Ectodermal cell (in vitro differentiated cells): ENCODE results near the gene EXD3.

Source experiments
- H3K27ac ChIP-seq: 2 replicates; pipeline ENCODE4 v1.7.0; 2013; ENCODE audit warnings: mild to moderate bottlenecking, low read depth, low read length; ENCODE audit not compliant: insufficient read depth, poor library complexity, severe bottlenecking
- H3K27me3 ChIP-seq: 2 replicates; pipeline ENCODE4 v1.7.0; 2013; ENCODE audit warnings: mild to moderate bottlenecking, low read length; ENCODE audit not compliant: insufficient read depth, control insufficient read depth, poor library complexity, severe bottlenecking
- H3K36me3 ChIP-seq: one replicate; pipeline ENCODE4 v1.7.0; 2013; ENCODE audit warnings: low read length; ENCODE audit not compliant: control insufficient read depth, insufficient read depth
- H3K4me1 ChIP-seq: one replicate; pipeline ENCODE4 v1.7.0; 2013; ENCODE audit warnings: low read length; ENCODE audit not compliant: control insufficient read depth, insufficient read depth
- H3K4me3 ChIP-seq: 2 replicates; pipeline ENCODE4 v1.7.0; 2013; ENCODE audit warnings: low read depth, low read length, control low read depth; ENCODE audit not compliant: insufficient read depth
- H3K9me3 ChIP-seq: 2 replicates; pipeline ENCODE4 v1.7.0; 2013; ENCODE audit warnings: mild to moderate bottlenecking, low read length, moderate library complexity; ENCODE audit not compliant: control insufficient read depth
- WGBS, 2 experiments: methylation state at CpG; one replicate each; pipeline ENCODE4 v1.1.7; 2013; ENCODE audit warnings: missing lambda C conversion rate in 2 of 2; 5-methylcytosine and 5-hydroxymethylcytosine counted together

The EXD3 gene

GRCh38 chr9:137279741-137280473 is 143.1 kb downstream of the EXD3 start:
- H3K4me3 ChIP-seq = no peak overlapping the region
- H3K36me3 ChIP-seq = no peaks in the 10 kb centered on the region
- peaks cover 19% of the 10 kb centered on the region for H3K27me3 ChIP-seq
- H3K9me3 ChIP-seq = no peaks in the 10 kb centered on the region
- H3K27ac ChIP-seq = no peak overlapping the region
- WGBS, 2 experiments = 95% methylated on average over 41 of the region's 41 CpGs
- peaks cover 25% of the 10 kb centered on the region for H3K4me1 ChIP-seq

GRCh38 chr9:137278721-137279711 is 143.9 kb downstream of the EXD3 start:
- Histone ChIP-seq H3K27ac (no peak overlapping the region), H3K9me3 (no peaks in the 10 kb centered on the region), H3K4me1 (peaks cover 25% of the 10 kb centered on the region), H3K27me3 (peaks cover 19% of the 10 kb centered on the region), H3K36me3 (no peaks in the 10 kb centered on the region), H3K4me3 (peak overlapping the region; percentile 31)
- 85 to 86% methylated on average over 139 of the region's 139 CpGs for WGBS, 2 experiments

- Histone ChIP-seq H3K36me3 (no peaks in the 10 kb centered on the region), H3K27me3 (peaks cover 19% of the 10 kb centered on the region), H3K4me1 (peaks cover 25% of the 10 kb centered on the region), H3K4me3 (peak overlapping the region; percentile 31), H3K9me3 (no peaks in the 10 kb centered on the region), H3K27ac (no peak overlapping the region)
- 23% methylated on average over 54 of the region's 54 CpGs for WGBS, 2 experiments
Measured at GRCh38 chr9:137278061-137278701, 144.8 kb downstream of the EXD3 start.

- Histone ChIP-seq H3K4me1 (peaks cover 25% of the 10 kb centered on the region), H3K36me3 (no peaks in the 10 kb centered on the region), H3K27me3 (peaks cover 19% of the 10 kb centered on the region), H3K9me3 (no peaks in the 10 kb centered on the region), H3K27ac (peak within 1 kb of the TSS; percentile 62), H3K4me3 (peak within 1 kb of the TSS; percentile 31)
- WGBS, 2 experiments = 10 to 12% methylated on average over 25 of the region's 25 CpGs
Measured at GRCh38 chr9:137277329-137278041, 145.5 kb downstream of the EXD3 start, which contains the start of gene TOR4A. TOR4A (plus strand) TSS chr9:137277726; CDS start chr9:137278690, 964 bp downstream.

GRCh38 chr9:137276473-137277328 is 146.3 kb downstream of the EXD3 start:
- WGBS, 2 experiments = 52 to 53% methylated on average over 30 of the region's 30 CpGs
- Histone ChIP-seq H3K36me3 (no peaks in the 10 kb centered on the region), H3K4me1 (peaks cover 25% of the 10 kb centered on the region), H3K27ac (peak overlapping the region; percentile 62), H3K4me3 (no peak overlapping the region), H3K9me3 (no peaks in the 10 kb centered on the region), H3K27me3 (peaks cover 19% of the 10 kb centered on the region)

GRCh38 chr9:137275588-137276472 is 147.1 kb downstream of the EXD3 start:
- no peaks in the 10 kb centered on the region for H3K36me3 ChIP-seq
- 90 to 91% methylated on average over 24 of the region's 24 CpGs for WGBS, 2 experiments
- H3K4me3 ChIP-seq = no peak overlapping the region
- peaks cover 25% of the 10 kb centered on the region for H3K4me1 ChIP-seq
- no peaks in the 10 kb centered on the region for H3K9me3 ChIP-seq
- H3K27me3 ChIP-seq = peaks cover 19% of the 10 kb centered on the region
- H3K27ac ChIP-seq = no peak overlapping the region

- no peaks in the 10 kb centered on the region for H3K36me3 ChIP-seq
- no peak overlapping the region for H3K27ac ChIP-seq
- 92 to 93% methylated on average over 10 of the region's 10 CpGs for WGBS, 2 experiments
- H3K9me3 ChIP-seq = no peaks in the 10 kb centered on the region
- no peak overlapping the region for H3K4me3 ChIP-seq
- peaks cover 19% of the 10 kb centered on the region for H3K27me3 ChIP-seq
- H3K4me1 ChIP-seq = peaks cover 25% of the 10 kb centered on the region
Measured at GRCh38 chr9:137275203-137275587, 147.8 kb downstream of the EXD3 start.

GRCh38 chr9:137273611-137274320 is 149.2 kb downstream of the EXD3 start:
- H3K4me3 ChIP-seq = no peak overlapping the region
- H3K36me3 ChIP-seq = peaks cover 2% of the 10 kb centered on the region
- peaks cover 15% of the 10 kb centered on the region for H3K27me3 ChIP-seq
- H3K27ac ChIP-seq = no peak overlapping the region
- H3K9me3 ChIP-seq = no peaks in the 10 kb centered on the region
- 89% methylated on average over 15 of the region's 15 CpGs for WGBS, 2 experiments
- H3K4me1 ChIP-seq = peaks cover 25% of the 10 kb centered on the region
